ENCODE results near the gene MTA3.

DNA sequence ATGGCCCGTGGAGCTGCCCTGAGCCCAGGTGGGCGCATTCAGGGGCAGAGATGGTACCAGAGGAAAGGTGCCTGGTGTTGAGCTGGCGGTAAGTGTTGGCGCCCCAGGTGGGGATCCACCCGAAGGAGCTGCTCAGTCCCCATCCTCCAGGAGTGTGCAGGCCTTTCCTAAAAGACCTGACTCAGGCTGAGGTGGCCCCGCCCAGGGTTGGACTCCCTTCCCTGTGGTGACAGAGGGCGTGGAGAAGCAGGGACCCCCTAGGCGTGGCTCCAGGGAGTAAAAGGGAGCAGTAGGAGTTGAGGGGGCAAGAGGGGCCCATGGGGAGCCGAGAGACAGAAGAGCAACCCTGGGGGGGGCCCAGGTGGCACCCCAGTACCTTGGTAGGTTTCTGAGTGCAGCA is 193.1 kb downstream of the MTA3 start:
- TF ChIP-seq, protein P1, sequence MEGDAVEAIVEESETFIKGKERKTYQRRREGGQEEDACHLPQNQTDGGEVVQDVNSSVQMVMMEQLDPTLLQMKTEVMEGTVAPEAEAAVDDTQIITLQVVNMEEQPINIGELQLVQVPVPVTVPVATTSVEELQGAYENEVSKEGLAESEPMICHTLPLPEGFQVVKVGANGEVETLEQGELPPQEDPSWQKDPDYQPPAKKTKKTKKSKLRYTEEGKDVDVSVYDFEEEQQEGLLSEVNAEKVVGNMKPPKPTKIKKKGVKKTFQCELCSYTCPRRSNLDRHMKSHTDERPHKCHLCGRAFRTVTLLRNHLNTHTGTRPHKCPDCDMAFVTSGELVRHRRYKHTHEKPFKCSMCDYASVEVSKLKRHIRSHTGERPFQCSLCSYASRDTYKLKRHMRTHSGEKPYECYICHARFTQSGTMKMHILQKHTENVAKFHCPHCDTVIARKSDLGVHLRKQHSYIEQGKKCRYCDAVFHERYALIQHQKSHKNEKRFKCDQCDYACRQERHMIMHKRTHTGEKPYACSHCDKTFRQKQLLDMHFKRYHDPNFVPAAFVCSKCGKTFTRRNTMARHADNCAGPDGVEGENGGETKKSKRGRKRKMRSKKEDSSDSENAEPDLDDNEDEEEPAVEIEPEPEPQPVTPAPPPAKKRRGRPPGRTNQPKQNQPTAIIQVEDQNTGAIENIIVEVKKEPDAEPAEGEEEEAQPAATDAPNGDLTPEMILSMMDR (conservative IDR thresholded peaks at IDR 0.05 in 1 of 2, IDR thresholded peaks at IDR 0.05 in 1 of 2; ENCODE audit: low read depth in 1 of 2, low read length in 2 of 2), result no peak
- TF ChIP-seq EZH2 (IDR thresholded peaks at IDR 0.05; ENCODE audit: low read length, missing control alignments), result no peak

All from fibroblast of lung (primary cell).